Neural progenitor cell (in vitro differentiated cells): ENCODE measurements around the gene IRS1.

Source experiments
- EZH2 ChIP-seq: fragments of 200-600 bp; sonication (generic); IDR thresholded peaks from 2 replicates; pipeline ENCODE4 v1.6.1; 2017; ENCODE audit warnings: antibody characterized with exemption, mild to moderate bottlenecking, moderate library complexity
- EZH2phosphoT487 ChIP-seq: fragments of 200-600 bp; sonication (generic); IDR thresholded peaks from 2 replicates; pipeline ENCODE4 v1.6.1; 2017; ENCODE audit warnings: antibody characterized with exemption
- TF ChIP-seq, protein P1 (sequence below): fragments of 200-600 bp; sonication (generic); IDR thresholded peaks from 2 replicates; pipeline ENCODE4 v1.5.1; 2017; ENCODE audit warnings: antibody characterized with exemption, mild to moderate bottlenecking

DNA sequence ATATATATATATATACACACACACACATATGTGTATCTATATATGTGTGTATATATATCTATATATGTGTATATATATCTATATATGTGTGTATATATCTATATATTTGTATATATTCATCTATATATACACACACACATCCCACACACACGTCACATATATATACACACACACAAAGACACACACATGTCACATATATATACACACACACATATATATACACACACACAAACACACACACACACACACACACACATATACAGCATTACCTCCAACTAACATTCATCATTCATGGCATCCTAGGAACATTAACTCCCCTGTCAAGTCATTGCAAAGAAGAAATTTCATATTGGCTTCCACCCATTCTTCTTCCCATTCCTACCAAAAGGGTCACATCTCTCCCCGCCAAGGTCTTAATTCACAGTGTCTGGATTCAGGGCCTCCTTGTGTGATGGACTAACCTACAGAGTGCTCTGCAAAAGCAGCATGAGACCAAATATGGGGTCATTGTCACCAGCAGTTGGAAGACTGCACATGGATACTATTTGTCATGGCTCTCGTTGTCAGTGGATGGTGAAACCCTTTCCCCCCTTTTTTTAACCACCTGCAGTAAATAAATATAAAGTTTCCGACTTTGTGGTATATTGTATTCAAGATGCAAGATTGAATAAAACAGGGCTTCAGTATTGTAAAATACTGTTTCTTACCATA lies 67.0 kb downstream of the IRS1 start:
- no peak for TF ChIP-seq EZH2phosphoT487
- TF ChIP-seq EZH2 = no peak
- TF ChIP-seq, protein P1, sequence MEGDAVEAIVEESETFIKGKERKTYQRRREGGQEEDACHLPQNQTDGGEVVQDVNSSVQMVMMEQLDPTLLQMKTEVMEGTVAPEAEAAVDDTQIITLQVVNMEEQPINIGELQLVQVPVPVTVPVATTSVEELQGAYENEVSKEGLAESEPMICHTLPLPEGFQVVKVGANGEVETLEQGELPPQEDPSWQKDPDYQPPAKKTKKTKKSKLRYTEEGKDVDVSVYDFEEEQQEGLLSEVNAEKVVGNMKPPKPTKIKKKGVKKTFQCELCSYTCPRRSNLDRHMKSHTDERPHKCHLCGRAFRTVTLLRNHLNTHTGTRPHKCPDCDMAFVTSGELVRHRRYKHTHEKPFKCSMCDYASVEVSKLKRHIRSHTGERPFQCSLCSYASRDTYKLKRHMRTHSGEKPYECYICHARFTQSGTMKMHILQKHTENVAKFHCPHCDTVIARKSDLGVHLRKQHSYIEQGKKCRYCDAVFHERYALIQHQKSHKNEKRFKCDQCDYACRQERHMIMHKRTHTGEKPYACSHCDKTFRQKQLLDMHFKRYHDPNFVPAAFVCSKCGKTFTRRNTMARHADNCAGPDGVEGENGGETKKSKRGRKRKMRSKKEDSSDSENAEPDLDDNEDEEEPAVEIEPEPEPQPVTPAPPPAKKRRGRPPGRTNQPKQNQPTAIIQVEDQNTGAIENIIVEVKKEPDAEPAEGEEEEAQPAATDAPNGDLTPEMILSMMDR = no peak
